SK-N-SH treated with all-trans-retinoic acid at 6 μM for 48 hours (cell line): ENCODE results near the gene GJA4.
"Not testable (repeated sequence)": the region's sequence is repeated elsewhere in the genome, so short reads cannot be mapped to it uniquely, and the experiment has no call there.

Source experiments
- ATAC-seq: fragments of 200-7000 bp; cut with Tn5 transposase; 3 replicates; pipeline ENCODE4 v1.9.1; 2020; ENCODE audit warnings: mild to moderate bottlenecking, moderate library complexity
- ARNTL ChIP-seq: fragments of 450-650 bp; formaldehyde crosslinking; IDR thresholded peaks from 2 replicates; pipeline ENCODE4 v1.5.0; 2020; ENCODE audit warnings: low read depth, mild to moderate bottlenecking, moderate library complexity, borderline replicate concordance
- BACH2 ChIP-seq: fragments of 250-450 bp; sonication (Bioruptor Pico); IDR thresholded peaks from 2 replicates; pipeline ENCODE4 v1.9.0; 2021; ENCODE audit warnings: mild to moderate bottlenecking, borderline replicate concordance
- CSDC2 ChIP-seq: fragments of 250-450 bp; sonication (Bioruptor Pico); IDR thresholded peaks from 2 replicates; pipeline ENCODE4 v1.5.0; 2020; ENCODE audit warnings: mild to moderate bottlenecking, moderate library complexity
- ESRRG ChIP-seq: fragments of 250-450 bp; sonication (Bioruptor Pico); IDR thresholded peaks from 2 replicates; pipeline ENCODE4 v1.6.1; 2021; ENCODE audit warnings: mild to moderate bottlenecking
- GLIS3 ChIP-seq: fragments of 250-450 bp; sonication (Bioruptor Pico); IDR thresholded peaks from 2 replicates; pipeline ENCODE4 v1.5.0; 2020; ENCODE audit warnings: mild to moderate bottlenecking, moderate library complexity
- ISL1 ChIP-seq: fragments of 250-450 bp; sonication (Bioruptor Pico); IDR thresholded peaks from 2 replicates; pipeline ENCODE4 v2.1.2; 2022; ENCODE audit warnings: mild to moderate bottlenecking, moderate library complexity
- OSR1 ChIP-seq: fragments of 250-450 bp; sonication (Bioruptor Pico); IDR thresholded peaks from 2 replicates; pipeline ENCODE4 v1.8.0; 2022; ENCODE audit warnings: moderate library complexity, mild to moderate bottlenecking, inconsistent platforms
- RARB ChIP-seq: fragments of 250-450 bp; sonication (Bioruptor Pico); IDR thresholded peaks from 2 replicates; pipeline ENCODE4 v1.8.0; 2021; ENCODE audit warnings: mild to moderate bottlenecking, moderate library complexity
- SNAI2 ChIP-seq: fragments of 250-450 bp; sonication (Bioruptor Pico); IDR thresholded peaks from 2 replicates; pipeline ENCODE4 v1.5.0; 2020; ENCODE audit warnings: mild to moderate bottlenecking, moderate library complexity
- TCF4 ChIP-seq: fragments of 250-450 bp; sonication (Bioruptor Pico); IDR thresholded peaks from 2 replicates; pipeline ENCODE4 v1.8.0; 2021; ENCODE audit warnings: mild to moderate bottlenecking, moderate library complexity, borderline replicate concordance
- TOX ChIP-seq: fragments of 250-450 bp; sonication (Bioruptor Pico); IDR thresholded peaks from 2 replicates; pipeline ENCODE4 v1.8.0; 2021; ENCODE audit warnings: mild to moderate bottlenecking, moderate library complexity, borderline replicate concordance
- ZC3H10 ChIP-seq: fragments of 250-450 bp; sonication (Bioruptor Pico); IDR thresholded peaks from 2 replicates; pipeline ENCODE4 v1.5.1; 2021; ENCODE audit warnings: mild to moderate bottlenecking, moderate library complexity
- ZFP3 ChIP-seq: fragments of 250-450 bp; sonication (Bioruptor Pico); IDR thresholded peaks from 2 replicates; pipeline ENCODE4 v1.5.0; 2020; ENCODE audit warnings: mild to moderate bottlenecking, moderate library complexity
- ZFP30 ChIP-seq: fragments of 450-650 bp; formaldehyde crosslinking; IDR thresholded peaks from 2 replicates; pipeline ENCODE4 v1.5.0; 2022; ENCODE audit warnings: mild to moderate bottlenecking, moderate library complexity
- ZNF70 ChIP-seq: fragments of 450-650 bp; formaldehyde crosslinking; IDR thresholded peaks from 2 replicates; pipeline ENCODE4 v1.5.0; 2020; ENCODE audit warnings: mild to moderate bottlenecking, moderate library complexity
- ZNF8 ChIP-seq: fragments of 450-650 bp; formaldehyde crosslinking; IDR thresholded peaks from 2 replicates; pipeline ENCODE4 v1.5.0; 2020; ENCODE audit warnings: mild to moderate bottlenecking, moderate library complexity
- TF ChIP-seq, protein P1 (sequence below): fragments of 250-450 bp; sonication (Bioruptor Pico); IDR thresholded peaks from 2 replicates; pipeline ENCODE4 v1.5.1; 2020; ENCODE audit warnings: low read depth, mild to moderate bottlenecking, moderate library complexity
- TF ChIP-seq, protein P2 (sequence below): fragments of 250-450 bp; sonication (Bioruptor Pico); IDR thresholded peaks from 2 replicates; pipeline ENCODE4 v1.5.1; 2021; ENCODE audit warnings: mild to moderate bottlenecking, moderate library complexity
- TF ChIP-seq, protein P3 (sequence below): fragments of 250-450 bp; sonication (Bioruptor Pico); IDR thresholded peaks from 2 replicates; pipeline ENCODE4 v1.8.0; 2021; ENCODE audit warnings: low read depth, mild to moderate bottlenecking, moderate library complexity, borderline replicate concordance
- TF ChIP-seq, protein P4 (sequence below): fragments of 250-450 bp; sonication (Bioruptor Pico); IDR thresholded peaks from 2 replicates; pipeline ENCODE4 v1.8.0; 2020; ENCODE audit warnings: mild to moderate bottlenecking, moderate library complexity, borderline replicate concordance

The GJA4 gene

DNA sequence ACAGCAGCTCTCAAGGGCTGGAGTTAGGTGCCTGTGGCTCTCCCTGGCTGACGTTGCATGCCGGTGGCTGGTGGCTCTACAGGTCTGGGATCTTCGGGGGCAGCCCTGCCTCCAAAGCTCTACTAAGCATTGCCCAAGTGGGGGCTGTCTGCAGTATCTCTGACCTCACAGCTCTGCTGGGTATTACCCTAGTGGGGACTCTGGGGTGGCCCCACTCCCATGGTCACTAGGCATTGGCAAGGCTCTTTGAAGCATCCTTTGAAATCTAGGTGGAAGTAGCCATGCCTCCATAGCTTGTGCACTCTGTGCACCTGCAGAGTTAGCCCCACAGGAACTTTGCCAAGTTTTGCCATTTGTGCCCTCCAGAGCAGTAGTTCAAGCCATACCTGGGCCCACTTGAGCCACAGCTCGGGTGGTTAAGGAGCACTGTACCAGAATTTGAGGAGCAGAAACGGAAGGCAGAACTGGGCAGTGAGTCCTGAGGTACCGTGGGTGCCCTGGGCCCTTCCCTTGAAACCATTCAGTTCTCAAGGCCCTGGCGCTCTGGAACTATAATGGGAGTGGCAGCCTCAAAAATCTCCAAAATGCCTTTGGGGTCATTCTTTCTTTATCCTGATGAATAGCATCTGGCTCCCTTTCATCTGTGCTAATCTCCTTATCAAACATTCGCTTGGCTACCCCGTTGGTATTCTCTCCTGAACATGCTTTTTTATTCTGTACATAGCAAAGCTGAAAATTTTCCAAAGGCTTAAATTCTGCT, 15.4 kb downstream of the GJA4 start:
- no peak for ATAC-seq
- TF ChIP-seq GLIS3 (CRISPR knock-in tag), result no peak
- no peak for TF ChIP-seq OSR1
- TF ChIP-seq, protein P1, sequence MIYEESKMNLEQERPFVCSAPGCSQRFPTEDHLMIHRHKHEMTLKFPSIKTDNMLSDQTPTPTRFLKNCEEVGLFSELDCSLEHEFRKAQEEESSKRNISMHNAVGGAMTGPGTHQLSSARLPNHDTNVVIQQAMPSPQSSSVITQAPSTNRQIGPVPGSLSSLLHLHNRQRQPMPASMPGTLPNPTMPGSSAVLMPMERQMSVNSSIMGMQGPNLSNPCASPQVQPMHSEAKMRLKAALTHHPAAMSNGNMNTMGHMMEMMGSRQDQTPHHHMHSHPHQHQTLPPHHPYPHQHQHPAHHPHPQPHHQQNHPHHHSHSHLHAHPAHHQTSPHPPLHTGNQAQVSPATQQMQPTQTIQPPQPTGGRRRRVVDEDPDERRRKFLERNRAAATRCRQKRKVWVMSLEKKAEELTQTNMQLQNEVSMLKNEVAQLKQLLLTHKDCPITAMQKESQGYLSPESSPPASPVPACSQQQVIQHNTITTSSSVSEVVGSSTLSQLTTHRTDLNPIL (CRISPR knock-in tag), result no peak
- no peak for TF ChIP-seq RARB
- TF ChIP-seq ARNTL, result no peak
- no peak for TF ChIP-seq TOX
- TF ChIP-seq, protein P2, sequence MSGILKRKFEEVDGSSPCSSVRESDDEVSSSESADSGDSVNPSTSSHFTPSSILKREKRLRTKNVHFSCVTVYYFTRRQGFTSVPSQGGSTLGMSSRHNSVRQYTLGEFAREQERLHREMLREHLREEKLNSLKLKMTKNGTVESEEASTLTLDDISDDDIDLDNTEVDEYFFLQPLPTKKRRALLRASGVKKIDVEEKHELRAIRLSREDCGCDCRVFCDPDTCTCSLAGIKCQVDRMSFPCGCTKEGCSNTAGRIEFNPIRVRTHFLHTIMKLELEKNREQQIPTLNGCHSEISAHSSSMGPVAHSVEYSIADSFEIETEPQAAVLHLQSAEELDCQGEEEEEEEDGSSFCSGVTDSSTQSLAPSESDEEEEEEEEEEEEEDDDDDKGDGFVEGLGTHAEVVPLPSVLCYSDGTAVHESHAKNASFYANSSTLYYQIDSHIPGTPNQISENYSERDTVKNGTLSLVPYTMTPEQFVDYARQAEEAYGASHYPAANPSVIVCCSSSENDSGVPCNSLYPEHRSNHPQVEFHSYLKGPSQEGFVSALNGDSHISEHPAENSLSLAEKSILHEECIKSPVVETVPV (CRISPR knock-in tag), result no peak
- no peak for TF ChIP-seq SNAI2 (CRISPR knock-in tag)
- TF ChIP-seq ZFP3, result no peak
- TF ChIP-seq, protein P3, sequence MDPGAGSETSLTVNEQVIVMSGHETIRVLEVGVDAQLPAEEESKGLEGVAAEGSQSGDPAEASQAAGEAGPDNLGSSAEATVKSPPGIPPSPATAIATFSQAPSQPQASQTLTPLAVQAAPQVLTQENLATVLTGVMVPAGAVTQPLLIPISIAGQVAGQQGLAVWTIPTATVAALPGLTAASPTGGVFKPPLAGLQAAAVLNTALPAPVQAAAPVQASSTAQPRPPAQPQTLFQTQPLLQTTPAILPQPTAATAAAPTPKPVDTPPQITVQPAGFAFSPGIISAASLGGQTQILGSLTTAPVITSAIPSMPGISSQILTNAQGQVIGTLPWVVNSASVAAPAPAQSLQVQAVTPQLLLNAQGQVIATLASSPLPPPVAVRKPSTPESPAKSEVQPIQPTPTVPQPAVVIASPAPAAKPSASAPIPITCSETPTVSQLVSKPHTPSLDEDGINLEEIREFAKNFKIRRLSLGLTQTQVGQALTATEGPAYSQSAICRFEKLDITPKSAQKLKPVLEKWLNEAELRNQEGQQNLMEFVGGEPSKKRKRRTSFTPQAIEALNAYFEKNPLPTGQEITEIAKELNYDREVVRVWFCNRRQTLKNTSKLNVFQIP (CRISPR knock-in tag), result no peak
- no peak for TF ChIP-seq CSDC2 (CRISPR knock-in tag)
- no peak for TF ChIP-seq ZFP30
- TF ChIP-seq ZC3H10, result no peak
- no peak for TF ChIP-seq TCF4 (CRISPR knock-in tag)
- TF ChIP-seq BACH2, result no peak
- TF ChIP-seq ISL1 (CRISPR knock-in tag), result no peak
- TF ChIP-seq ZNF8, result no peak
- TF ChIP-seq, protein P4, sequence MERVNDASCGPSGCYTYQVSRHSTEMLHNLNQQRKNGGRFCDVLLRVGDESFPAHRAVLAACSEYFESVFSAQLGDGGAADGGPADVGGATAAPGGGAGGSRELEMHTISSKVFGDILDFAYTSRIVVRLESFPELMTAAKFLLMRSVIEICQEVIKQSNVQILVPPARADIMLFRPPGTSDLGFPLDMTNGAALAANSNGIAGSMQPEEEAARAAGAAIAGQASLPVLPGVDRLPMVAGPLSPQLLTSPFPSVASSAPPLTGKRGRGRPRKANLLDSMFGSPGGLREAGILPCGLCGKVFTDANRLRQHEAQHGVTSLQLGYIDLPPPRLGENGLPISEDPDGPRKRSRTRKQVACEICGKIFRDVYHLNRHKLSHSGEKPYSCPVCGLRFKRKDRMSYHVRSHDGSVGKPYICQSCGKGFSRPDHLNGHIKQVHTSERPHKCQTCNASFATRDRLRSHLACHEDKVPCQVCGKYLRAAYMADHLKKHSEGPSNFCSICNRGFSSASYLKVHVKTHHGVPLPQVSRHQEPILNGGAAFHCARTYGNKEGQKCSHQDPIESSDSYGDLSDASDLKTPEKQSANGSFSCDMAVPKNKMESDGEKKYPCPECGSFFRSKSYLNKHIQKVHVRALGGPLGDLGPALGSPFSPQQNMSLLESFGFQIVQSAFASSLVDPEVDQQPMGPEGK (CRISPR knock-in tag), result no peak
- TF ChIP-seq ZNF70 (CRISPR knock-in tag), result no peak

DNA sequence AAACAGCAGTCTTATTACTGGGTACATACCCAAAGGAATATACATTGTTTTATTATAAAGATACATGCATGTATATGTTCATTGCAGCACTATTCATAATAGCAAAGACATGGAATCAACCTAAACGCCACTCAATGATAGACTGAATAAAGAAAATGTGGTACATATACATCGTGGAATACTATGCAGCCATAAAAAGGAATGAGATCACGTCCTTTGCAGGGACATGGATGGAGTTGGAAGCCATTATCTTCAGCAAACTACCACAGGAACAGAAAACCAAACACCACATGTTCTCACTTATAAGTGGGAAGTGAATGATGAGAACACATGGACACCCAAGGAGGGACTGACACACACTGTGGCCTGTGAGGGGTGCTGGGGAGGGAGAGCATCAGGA, 18.0 kb downstream of the GJA4 start:
- not testable (repeated sequence) for ATAC-seq

DNA sequence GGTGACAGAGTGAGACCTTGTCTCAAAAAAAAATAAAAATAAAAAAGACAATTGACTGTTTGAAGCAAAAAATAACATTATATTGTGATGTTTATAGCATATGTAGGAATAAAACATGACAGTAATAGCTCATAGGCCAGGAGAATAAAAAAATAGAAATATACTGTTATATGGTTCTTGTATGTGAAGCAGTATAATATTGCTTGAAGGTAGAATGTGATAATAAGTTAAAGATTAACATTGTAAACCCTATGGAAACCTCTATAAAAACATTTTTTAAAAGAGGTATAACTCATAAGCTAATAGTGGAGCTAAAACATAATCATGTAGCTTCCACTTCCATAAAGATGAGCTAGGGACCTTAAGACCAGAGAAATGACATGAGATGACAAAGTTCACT, 23.5 kb downstream of the GJA4 start:
- no peak for ATAC-seq
- TF ChIP-seq ZFP30 (no peak), ZNF8 (no peak), BACH2 (no peak), CSDC2 (CRISPR knock-in tag) (no peak), ESRRG (CRISPR knock-in tag) (no peak), GLIS3 (CRISPR knock-in tag) (no peak), TOX (no peak), TCF4 (CRISPR knock-in tag) (no peak), RARB (no peak)
- TF ChIP-seq, protein P3 (CRISPR knock-in tag), result no peak
- TF ChIP-seq, protein P4 (CRISPR knock-in tag), result no peak
- TF ChIP-seq, protein P2 (CRISPR knock-in tag), result no peak
